ENCODE data around the gene CLMN. TPM values are rescaled to one million over a fixed set of nuclear protein-coding genes. Genes with fewer than 3 reads are reported as not detected.

Gene CLMN
- total RNA-seq, 1 donor from 2014 or later, result 10.8 TPM

- DNase-seq (ENCODE audit: low spot score), result no peak
These were observed 1.4 kb upstream of the CLMN start for GRCh38 chr14:95320955-95321600.

DNA sequence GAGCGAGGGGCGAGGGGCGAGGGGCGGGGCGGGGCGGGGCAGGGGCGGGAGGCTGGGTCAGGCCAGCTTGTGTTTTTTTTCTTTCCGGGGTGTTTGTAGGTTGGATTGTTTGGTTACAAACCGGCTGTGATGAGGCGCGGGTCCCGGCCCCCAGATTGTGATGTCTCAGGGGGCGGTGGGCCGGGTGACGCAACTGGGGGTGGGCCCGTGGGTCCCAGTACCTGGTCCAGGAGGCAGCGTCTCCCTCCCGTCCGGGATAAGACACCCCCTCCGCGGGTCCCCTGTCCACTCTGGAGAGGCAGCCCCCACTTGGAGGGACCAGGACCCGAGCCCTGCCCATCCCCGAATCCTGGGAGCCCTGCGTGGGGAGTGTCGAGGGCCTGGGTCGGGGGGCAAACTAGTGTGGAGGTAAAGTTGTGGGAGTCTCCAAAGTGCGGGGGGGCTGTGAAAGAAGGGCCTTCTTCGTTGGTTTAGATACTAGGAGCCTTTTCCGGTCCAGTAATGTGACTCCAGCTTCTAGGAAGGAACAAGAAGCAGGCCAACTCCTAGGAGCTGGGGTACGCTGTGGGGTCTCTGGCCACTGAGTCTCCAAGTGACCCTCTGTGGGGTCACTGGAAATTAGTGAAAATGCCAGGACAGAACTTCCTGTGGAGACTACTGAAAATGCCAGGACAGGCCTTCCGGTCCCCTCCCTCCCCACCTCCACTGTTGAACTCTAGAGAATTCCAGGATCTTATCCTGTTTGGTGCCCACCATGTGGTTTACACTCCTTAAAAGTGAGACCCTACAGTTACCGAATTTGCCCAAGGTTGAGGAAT is 579 bp upstream of the CLMN start:
- no peak for DNase-seq (ENCODE audit: low spot score)

DNA sequence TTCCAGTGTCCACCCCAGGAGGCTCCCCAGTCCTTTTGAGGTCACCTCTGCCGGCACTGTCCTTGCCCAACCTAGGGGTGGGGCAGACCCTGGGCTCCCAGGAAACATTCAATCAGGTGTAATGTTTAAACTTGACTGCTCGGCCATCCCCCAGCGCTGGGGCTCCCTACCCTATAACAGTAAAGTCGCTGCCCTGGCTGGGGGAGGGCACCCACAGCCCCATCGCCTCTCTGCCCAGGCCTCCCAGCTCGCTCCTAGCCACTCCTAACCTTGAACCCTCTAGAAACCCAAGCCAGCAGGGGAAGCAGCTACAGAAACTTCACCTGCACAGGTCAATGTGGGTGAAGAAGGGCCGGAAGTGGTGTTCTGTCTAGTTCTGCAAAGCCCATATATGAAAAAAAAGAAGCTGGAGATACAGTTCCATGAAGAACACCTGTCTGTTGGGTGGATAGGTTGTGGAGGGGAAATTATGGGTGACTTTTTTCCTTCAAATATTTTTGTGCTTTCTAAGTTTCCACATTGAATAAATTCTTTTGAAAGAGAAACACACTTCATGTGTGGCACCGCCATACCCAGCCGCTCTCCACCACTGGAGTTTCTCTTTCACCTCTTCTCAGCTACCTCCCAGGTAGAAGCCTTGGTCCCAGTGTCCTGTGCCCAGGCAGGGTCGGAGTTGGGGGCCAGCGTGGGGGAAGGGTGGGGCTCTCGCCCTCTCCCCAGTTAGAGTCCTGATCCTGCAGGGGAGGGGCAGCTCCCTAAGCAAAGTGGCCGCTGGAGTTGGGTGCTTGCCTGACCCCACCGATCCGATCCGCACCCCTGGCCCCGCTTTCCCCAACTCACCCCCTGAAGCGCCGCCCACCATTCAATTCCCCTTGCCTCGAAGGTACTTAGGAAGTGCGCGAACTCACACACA is 1.1 kb downstream of the CLMN start:
- DNase-seq (ENCODE audit: low spot score), result no peak

- peak; percentile 61 for DNase-seq (ENCODE audit: low spot score)
These were observed 1.8 kb downstream of the CLMN start for GRCh38 chr14:95317817-95318343.

- peak; percentile 87 for DNase-seq (ENCODE audit: low spot score)
These were observed 2.9 kb downstream of the CLMN start for GRCh38 chr14:95316821-95317220.

GRCh38 chr14:95315579-95315978 is 4.1 kb downstream of the CLMN start:
- peak; percentile 32 for DNase-seq (ENCODE audit: low spot score)

GRCh38 chr14:95315156-95315555 is 4.6 kb downstream of the CLMN start:
- DNase-seq (ENCODE audit: low spot score), result no peak

- peak; percentile 66 for DNase-seq (ENCODE audit: low spot score)
These were observed 5.1 kb downstream of the CLMN start for GRCh38 chr14:95314609-95315008.

DNA sequence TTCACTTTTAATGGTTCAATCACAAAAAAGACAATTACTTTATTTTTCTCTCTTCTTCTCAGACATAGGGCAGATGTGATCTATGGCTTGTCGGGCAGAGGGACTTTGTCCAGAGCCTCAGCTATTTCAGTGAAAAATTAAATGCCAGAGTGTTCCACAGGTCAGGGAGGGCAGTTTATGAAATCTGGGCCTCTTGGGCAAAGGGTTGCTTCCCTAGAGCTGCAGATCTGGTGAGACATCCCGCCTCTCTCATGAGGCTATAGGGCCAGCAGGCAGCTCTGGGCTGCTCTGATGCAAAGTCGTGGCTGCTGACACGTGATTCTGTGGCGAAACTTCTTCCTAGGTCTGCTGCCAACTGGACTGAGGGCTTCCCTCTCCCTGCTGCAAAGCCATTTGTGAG is 6.0 kb downstream of the CLMN start:
- DNase-seq (ENCODE audit: low spot score), result peak; percentile 87

DNA sequence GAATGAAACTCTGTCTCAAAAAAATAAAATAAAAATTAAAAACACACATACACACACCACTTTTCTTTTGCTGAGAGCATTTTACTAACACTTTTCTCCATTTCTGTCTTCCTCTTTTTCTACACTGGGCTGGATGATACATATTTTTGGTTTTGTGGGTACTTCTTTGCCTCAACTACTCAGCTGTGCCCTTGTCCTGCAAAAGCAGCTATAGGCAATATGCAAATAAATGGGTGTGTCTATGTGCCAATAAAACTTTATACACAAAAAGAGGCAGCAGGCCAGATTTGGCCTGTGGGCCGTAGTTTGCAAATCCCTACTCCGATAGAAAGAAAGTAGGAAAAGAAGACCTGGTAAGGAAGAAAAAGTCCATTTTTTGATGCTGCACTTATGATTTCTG is 6.5 kb downstream of the CLMN start:
- DNase-seq (ENCODE audit: low spot score), result no peak

DNA sequence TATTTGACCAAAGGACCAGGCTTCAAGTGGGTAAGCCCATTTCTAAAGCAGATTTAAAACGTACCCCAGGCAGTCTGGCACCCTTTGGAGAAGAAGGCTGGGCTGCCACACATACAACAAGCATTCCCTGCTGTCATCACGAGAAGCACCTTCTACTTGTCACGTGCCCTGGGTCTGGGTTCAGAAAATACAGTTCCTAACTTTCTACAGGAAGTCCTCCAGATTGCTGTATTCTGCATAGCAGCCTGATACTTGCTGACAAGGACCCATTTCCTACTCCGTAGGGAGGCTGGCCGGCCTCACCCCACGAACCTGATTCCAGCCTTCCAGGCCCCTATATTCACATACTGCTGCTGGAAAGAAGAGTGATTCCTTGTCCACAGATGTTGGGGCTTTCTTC is 7.4 kb downstream of the CLMN start:
- DNase-seq (ENCODE audit: low spot score), result no peak

GRCh38 chr14:95311752-95312151 is 8.0 kb downstream of the CLMN start:
- no peak for DNase-seq (ENCODE audit: low spot score)

- DNase-seq (ENCODE audit: low spot score), result no peak
These were observed 8.9 kb downstream of the CLMN start for GRCh38 chr14:95310635-95311380.

- no peak for DNase-seq (ENCODE audit: low spot score)
These were observed 10.3 kb downstream of the CLMN start for GRCh38 chr14:95309261-95310051.

DNA sequence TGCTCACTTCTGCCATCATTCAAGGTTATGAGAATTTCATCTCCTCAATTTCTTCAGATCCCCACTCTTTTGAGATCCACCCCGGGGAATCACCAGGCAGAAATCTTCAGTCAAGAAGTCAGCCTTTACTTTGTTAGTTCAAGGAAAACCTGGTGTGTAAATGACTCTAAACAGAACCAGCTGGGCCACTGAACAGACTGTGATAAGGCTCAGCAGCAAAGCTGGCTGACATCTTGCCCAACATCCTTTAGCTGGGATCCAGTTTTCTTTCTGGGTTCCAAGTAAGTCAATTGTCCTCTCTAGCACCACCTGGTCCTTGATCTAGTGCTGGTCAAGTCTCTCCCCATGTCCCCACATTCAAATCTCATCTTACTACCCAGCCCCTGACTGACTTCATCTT is 11.6 kb downstream of the CLMN start:
- no peak for DNase-seq (ENCODE audit: low spot score)

DNA sequence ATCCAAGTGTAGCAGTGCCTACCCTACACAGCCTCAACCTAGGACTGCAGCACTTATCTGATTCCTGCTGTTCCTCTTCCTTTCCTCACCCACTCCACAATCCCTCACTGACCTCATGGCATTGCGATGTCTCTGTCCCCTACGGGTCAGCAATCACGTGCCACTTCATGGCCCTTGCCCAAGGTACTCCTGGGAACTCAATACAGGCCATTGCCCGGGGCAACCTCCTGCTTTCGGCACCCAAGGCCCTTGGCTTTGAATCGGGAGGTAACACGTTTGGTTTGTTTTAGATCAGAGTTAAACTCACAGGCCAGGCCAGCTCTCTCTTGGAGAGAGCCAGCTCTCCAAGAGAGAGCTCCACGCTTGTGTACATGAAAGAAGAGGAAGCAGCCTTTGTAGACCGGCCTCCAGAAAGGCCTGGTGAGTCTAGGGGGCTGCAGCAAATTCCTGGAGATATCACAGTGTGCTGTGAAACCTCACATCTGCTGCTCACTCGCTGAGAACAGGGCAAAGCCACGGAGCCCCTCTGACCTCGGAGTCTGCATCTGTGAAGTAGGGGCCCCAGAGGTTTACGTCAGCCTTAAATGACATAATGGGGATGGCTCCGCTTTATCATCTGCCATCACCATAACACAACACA is 12.2 kb downstream of the CLMN start:
- peak; percentile 96 for DNase-seq (ENCODE audit: low spot score)

DNA sequence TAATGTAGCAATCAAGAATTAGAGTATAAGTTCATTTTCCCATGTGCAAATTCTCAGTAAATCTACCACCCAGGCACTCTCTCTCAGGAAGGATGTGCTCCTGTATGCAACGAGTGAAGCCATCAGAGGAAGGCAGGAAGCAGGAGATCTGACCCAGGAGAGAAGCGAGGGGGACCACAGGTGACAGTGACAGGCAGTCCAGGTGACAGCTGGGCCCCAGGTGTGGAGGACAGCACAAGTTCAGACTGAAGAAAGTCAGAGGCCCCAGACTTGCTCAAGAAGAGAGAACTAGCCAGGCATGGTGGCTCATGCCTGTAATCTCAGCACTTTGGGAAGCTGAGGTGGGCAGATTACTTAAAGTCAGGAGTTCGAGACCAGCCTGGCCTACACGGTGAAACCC is 13.8 kb downstream of the CLMN start:
- DNase-seq (ENCODE audit: low spot score), result no peak

DNA sequence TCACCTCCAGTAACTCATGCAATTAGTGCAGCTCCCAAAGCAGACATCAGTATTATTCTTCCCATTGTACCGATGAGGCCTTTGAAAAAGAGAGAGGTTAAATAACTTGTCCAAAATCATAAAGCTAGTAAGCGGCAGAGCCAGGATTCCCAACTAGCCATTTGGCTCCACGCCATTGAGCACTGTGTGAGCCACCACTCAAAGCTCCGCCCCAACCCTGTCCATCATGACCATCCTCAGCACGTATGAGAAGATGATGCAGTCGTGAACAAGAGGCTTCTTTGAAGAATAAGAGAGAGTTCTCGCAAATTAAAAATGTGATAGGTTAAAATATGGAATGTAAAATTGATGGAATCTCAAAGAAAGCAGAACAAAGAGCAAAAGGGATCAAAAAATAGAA is 14.6 kb downstream of the CLMN start:
- no peak for DNase-seq (ENCODE audit: low spot score)

GRCh38 chr14:95304342-95304741 is 15.4 kb downstream of the CLMN start:
- DNase-seq (ENCODE audit: low spot score), result no peak

DNA sequence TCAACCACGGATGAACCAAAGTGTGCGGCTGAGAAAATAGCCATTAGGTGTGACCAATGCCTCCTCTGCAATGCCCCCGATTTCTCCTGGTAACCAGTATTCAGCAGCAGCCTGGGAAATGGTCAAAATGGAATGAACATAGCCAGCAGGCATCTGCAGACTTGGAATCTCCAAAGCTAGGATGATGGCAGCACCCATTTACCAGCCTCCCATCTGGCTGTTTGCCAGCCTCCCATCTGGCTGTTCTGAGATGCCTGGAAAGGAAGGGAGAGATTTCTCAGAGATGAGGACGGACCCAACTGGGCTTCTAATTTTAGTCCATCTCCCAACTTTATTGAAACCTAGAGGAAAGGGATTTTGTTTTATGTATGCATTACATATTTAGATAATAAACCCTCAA is 16.2 kb downstream of the CLMN start:
- DNase-seq (ENCODE audit: low spot score), result peak; percentile 43
